GM21528 (cell line): ENCODE results near the gene SPC25.

Source experiments
- ATAC-seq: cut with Tn5 transposase; IDR thresholded peaks from one replicate; pipeline ENCODE4 v1.9.1; 2021; ENCODE audit warnings: mild to moderate bottlenecking, moderate library complexity; ENCODE audit not compliant: unreplicated experiment, low FRiP score

The SPC25 gene

GRCh38 chr2:168850846-168851245, 39.4 kb downstream of the SPC25 start:
- no peak for ATAC-seq

- no peak for ATAC-seq
Measured at GRCh38 chr2:168849610-168850009, 40.6 kb downstream of the SPC25 start.

- no peak for ATAC-seq
Measured at GRCh38 chr2:168848225-168848624, 42.0 kb downstream of the SPC25 start.

- no peak for ATAC-seq
Measured at GRCh38 chr2:168843253-168843652, 47.0 kb downstream of the SPC25 start.

GRCh38 chr2:168841445-168841844, 48.8 kb downstream of the SPC25 start:
- no peak for ATAC-seq

- no peak for ATAC-seq
Measured at GRCh38 chr2:168835969-168836368, 54.3 kb downstream of the SPC25 start.

- no peak for ATAC-seq
Measured at GRCh38 chr2:168831662-168832061, 58.6 kb downstream of the SPC25 start.

GRCh38 chr2:168830958-168831357, 59.3 kb downstream of the SPC25 start:
- ATAC-seq, result no peak

GRCh38 chr2:168825126-168825525, 65.1 kb downstream of the SPC25 start:
- no peak for ATAC-seq

GRCh38 chr2:168821992-168822391, 68.2 kb downstream of the SPC25 start:
- no peak for ATAC-seq

- ATAC-seq, result no peak
Measured at GRCh38 chr2:168821577-168821976, 68.7 kb downstream of the SPC25 start.
